Measurements from ENCODE around the gene NFYA. TPM values are rescaled to one million over a fixed set of nuclear protein-coding genes. Genes with fewer than 3 reads are reported as not detected.

NFYA gene
- total and polyA plus RNA-seq, 7 donors, result 2.7 to 14.2 (median 11.9) TPM

- H3K4me3 ChIP-seq, result no peak overlapping the region
- no peak overlapping the region for H3K27ac ChIP-seq
- DNase-seq, result no peak
- TF ChIP-seq, protein P1, sequence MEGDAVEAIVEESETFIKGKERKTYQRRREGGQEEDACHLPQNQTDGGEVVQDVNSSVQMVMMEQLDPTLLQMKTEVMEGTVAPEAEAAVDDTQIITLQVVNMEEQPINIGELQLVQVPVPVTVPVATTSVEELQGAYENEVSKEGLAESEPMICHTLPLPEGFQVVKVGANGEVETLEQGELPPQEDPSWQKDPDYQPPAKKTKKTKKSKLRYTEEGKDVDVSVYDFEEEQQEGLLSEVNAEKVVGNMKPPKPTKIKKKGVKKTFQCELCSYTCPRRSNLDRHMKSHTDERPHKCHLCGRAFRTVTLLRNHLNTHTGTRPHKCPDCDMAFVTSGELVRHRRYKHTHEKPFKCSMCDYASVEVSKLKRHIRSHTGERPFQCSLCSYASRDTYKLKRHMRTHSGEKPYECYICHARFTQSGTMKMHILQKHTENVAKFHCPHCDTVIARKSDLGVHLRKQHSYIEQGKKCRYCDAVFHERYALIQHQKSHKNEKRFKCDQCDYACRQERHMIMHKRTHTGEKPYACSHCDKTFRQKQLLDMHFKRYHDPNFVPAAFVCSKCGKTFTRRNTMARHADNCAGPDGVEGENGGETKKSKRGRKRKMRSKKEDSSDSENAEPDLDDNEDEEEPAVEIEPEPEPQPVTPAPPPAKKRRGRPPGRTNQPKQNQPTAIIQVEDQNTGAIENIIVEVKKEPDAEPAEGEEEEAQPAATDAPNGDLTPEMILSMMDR (IDR thresholded peaks at IDR 0.05), result no peak
- no peak for ATAC-seq
- peaks cover 3 to 42% of the 10 kb centered on the region in 2 donors for H3K36me3 ChIP-seq (ENCODE audit: insufficient read depth in 1 of 2, low read depth in 1 of 2)
- H3K4me1 ChIP-seq, result peaks cover 34% of the 10 kb centered on the region
- H3K27me3 ChIP-seq (ENCODE audit: insufficient read depth in 3 of 3, low read length in 2 of 3), result no peaks in the 10 kb centered on the region
- intact Hi-C loops (cut with DNase I), result no loop called here
- WGBS, 3 donors, result 77 to 85% (median 84%) methylated on average over 3 of the region's 3 CpGs
- no peaks in the 10 kb centered on the region for H3K9me3 ChIP-seq
These were observed 5.3 kb downstream of the NFYA start for GRCh38 chr6:41078101-41078500.

GRCh38 chr6:41079080-41079479 lies 6.3 kb downstream of the NFYA start:
- Histone ChIP-seq H3K27me3 (ENCODE audit: insufficient read depth in 3 of 3, low read length in 2 of 3) (no peaks in the 10 kb centered on the region), H3K36me3 (ENCODE audit: insufficient read depth in 1 of 2, low read depth in 1 of 2) (peaks cover 3 to 52% of the 10 kb centered on the region in 2 donors), H3K4me1 (peaks cover 34% of the 10 kb centered on the region), H3K9me3 (no peaks in the 10 kb centered on the region), H3K4me3 (no peak overlapping the region), H3K27ac (no peak overlapping the region)
- ATAC-seq (no peak), DNase-seq (no peak)
- TF ChIP-seq, protein P1 (IDR thresholded peaks at IDR 0.05), result no peak
- intact Hi-C loops (cut with DNase I), result no loop called here
- 94 to 100% (median 96%) methylated on average over 1 of the region's 1 CpG for WGBS, 3 donors

- no peaks in the 10 kb centered on the region for H3K9me3 ChIP-seq
- TF ChIP-seq, protein P1 (IDR thresholded peaks at IDR 0.05), result no peak
- H3K27me3 ChIP-seq (ENCODE audit: insufficient read depth in 3 of 3, low read length in 2 of 3), result no peaks in the 10 kb centered on the region
- no peak for ATAC-seq
- WGBS, 3 donors, result 75 to 83% (median 81%) methylated on average over 2 of the region's 2 CpGs
- DNase-seq, result no peak
- H3K4me1 ChIP-seq, result peaks cover 25% of the 10 kb centered on the region
- H3K27ac ChIP-seq, result no peak overlapping the region
- H3K36me3 ChIP-seq (ENCODE audit: insufficient read depth in 1 of 2, low read depth in 1 of 2), result peaks cover 3 to 68% of the 10 kb centered on the region in 2 donors
- no peak overlapping the region for H3K4me3 ChIP-seq
- intact Hi-C loops (cut with DNase I), result no loop called here
These were observed 7.8 kb downstream of the NFYA start for GRCh38 chr6:41080621-41081020.

- H3K27me3 ChIP-seq (ENCODE audit: insufficient read depth in 3 of 3, low read length in 2 of 3), result no peaks in the 10 kb centered on the region
- no peak overlapping the region for H3K4me3 ChIP-seq
- ATAC-seq, result no peak
- DNase-seq, result no peak
- TF ChIP-seq, protein P1 (IDR thresholded peaks at IDR 0.05), result no peak
- H3K9me3 ChIP-seq, result no peaks in the 10 kb centered on the region
- peaks cover 3 to 91% of the 10 kb centered on the region in 2 donors for H3K36me3 ChIP-seq (ENCODE audit: insufficient read depth in 1 of 2, low read depth in 1 of 2)
- intact Hi-C loops (cut with DNase I), result no loop called here
- peaks cover 5% of the 10 kb centered on the region for H3K4me1 ChIP-seq
- H3K27ac ChIP-seq, result no peak overlapping the region
These were observed 10.3 kb downstream of the NFYA start for GRCh38 chr6:41083072-41083471.

DNA sequence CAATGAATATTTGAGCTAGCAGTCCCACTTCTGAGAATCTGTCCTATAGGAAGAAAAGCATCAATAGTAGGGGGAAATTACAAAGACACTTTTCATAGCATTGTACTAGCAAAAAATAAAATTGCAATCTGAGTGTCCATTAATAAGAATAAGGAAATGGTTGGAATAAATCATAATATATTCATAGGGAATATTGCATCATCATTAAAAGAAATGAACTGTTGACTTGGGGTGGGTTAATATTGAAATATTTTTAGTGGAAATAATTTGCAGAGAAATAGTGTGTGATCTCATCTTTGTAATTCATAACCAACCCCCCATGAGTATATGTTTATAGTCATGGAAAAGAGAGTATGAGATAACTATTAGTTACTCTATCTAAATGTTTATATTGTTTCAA lies 12.4 kb downstream of the NFYA start:
- Histone ChIP-seq H3K4me3 (no peak overlapping the region), H3K36me3 (ENCODE audit: insufficient read depth in 1 of 2, low read depth in 1 of 2) (peaks cover 2 to 94% of the 10 kb centered on the region in 2 donors), H3K4me1 (no peaks in the 10 kb centered on the region), H3K27ac (no peak overlapping the region), H3K9me3 (no peaks in the 10 kb centered on the region), H3K27me3 (ENCODE audit: insufficient read depth in 3 of 3, low read length in 2 of 3) (no peaks in the 10 kb centered on the region)
- intact Hi-C loops (cut with DNase I), result no loop called here
- DNase-seq, result no peak
- ATAC-seq, result no peak
- TF ChIP-seq, protein P1 (IDR thresholded peaks at IDR 0.05), result no peak
